DOHH2 (cell line): ENCODE data around the gene DUSP2.

Source experiments
- CTCF ChIP-seq: fragments of 200-600 bp; sonication (generic); IDR thresholded peaks from one replicate; pipeline ENCODE4 v1.5.1; 2014; ENCODE audit warnings: antibody characterized with exemption, mild to moderate bottlenecking, low read depth, low read length; ENCODE audit not compliant: poor library complexity, severe bottlenecking
- EZH2phosphoT487 ChIP-seq: fragments of 200-600 bp; sonication (generic); IDR thresholded peaks from 2 replicates; pipeline ENCODE4 v1.6.1; 2017; ENCODE audit warnings: borderline replicate concordance, mild to moderate bottlenecking, antibody characterized with exemption, low read length, moderate library complexity, mixed read lengths

- TF ChIP-seq CTCF (no peak), EZH2phosphoT487 (no peak)
Measured at GRCh38 chr2:96184188-96184587, 38.9 kb upstream of the DUSP2 start.
